ENCODE data around the gene TANGO6.

The TANGO6 gene

GRCh38 chr16:68915589-68915988 is 72.3 kb downstream of the TANGO6 start:
- Mint-ChIP-seq H3K27ac (no peak overlapping the region), H3K4me1 (ENCODE audit: low read depth) (no peaks in the 10 kb centered on the region), H3K9me3 (no peaks in the 10 kb centered on the region), H3K27me3 (no peaks in the 10 kb centered on the region), H3K4me3 (no peak overlapping the region), H3K36me3 (ENCODE audit: low read depth) (peaks cover 70% of the 10 kb centered on the region)
- DNase-seq: no peak

GRCh38 chr16:68917541-68917940 is 74.2 kb downstream of the TANGO6 start:
- Mint-ChIP-seq H3K4me3 (no peak overlapping the region), H3K27me3 (no peaks in the 10 kb centered on the region), H3K4me1 (ENCODE audit: low read depth) (no peaks in the 10 kb centered on the region), H3K27ac (no peak overlapping the region), H3K9me3 (no peaks in the 10 kb centered on the region), H3K36me3 (ENCODE audit: low read depth) (peaks cover 68% of the 10 kb centered on the region)
- no peak for DNase-seq

DNA sequence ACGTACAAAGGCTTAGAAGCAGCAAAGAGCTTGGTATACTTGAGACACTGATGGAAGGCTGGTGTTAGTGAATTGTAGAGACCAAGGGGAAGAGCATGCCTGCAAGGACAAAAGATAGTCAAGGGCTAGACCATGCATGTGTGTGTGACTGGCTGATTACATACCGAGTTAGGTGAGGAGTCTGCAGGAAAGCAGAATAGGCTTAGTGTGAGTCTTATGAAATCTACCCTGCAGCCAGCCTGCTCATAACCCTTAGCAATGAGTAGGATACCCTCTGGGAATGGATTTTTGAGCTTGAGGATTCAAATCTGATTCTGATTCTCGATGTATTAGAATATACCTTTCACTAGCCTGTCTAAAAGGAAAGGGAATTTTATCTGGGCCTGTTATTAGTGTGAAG is 77.0 kb downstream of the TANGO6 start:
- no peaks in the 10 kb centered on the region for H3K4me1 Mint-ChIP-seq (ENCODE audit: low read depth)
- H3K4me3 Mint-ChIP-seq: no peak overlapping the region
- DNase-seq: no peak
- no peak overlapping the region for H3K27ac Mint-ChIP-seq
- H3K27me3 Mint-ChIP-seq: no peaks in the 10 kb centered on the region
- peaks cover 76% of the 10 kb centered on the region for H3K36me3 Mint-ChIP-seq (ENCODE audit: low read depth)
- H3K9me3 Mint-ChIP-seq: no peaks in the 10 kb centered on the region

- H3K4me3 Mint-ChIP-seq: no peak overlapping the region
- peaks cover 74% of the 10 kb centered on the region for H3K36me3 Mint-ChIP-seq (ENCODE audit: low read depth)
- H3K27ac Mint-ChIP-seq: no peak overlapping the region
- H3K4me1 Mint-ChIP-seq (ENCODE audit: low read depth): no peaks in the 10 kb centered on the region
- no peak for DNase-seq
- no peaks in the 10 kb centered on the region for H3K27me3 Mint-ChIP-seq
- no peaks in the 10 kb centered on the region for H3K9me3 Mint-ChIP-seq
These were observed 78.3 kb downstream of the TANGO6 start for GRCh38 chr16:68921637-68922036.

DNA sequence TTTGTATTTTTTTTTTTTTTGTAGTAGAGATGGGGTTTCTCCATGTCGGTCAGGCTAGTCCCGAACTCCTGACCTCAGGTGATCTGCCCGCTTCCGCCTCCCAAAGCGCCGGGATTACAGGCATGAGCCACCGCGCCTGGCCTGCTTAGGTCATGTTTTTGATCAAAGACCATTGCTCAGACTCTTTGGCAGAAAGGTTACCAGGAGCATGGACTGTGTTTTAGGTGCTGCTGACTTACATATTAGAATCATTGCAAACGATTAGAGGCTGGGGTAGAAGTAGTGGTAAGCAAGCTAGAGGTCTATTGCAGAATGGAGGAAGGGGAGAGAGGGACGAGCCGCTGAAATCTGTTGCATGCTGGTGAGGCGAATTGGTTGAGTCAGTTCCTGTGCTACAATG is 79.8 kb downstream of the TANGO6 start:
- Mint-ChIP-seq H3K4me3 (no peak overlapping the region), H3K27ac (no peak overlapping the region), H3K9me3 (no peaks in the 10 kb centered on the region), H3K4me1 (ENCODE audit: low read depth) (no peaks in the 10 kb centered on the region), H3K36me3 (ENCODE audit: low read depth) (peaks cover 74% of the 10 kb centered on the region), H3K27me3 (no peaks in the 10 kb centered on the region)
- no peak for DNase-seq

DNA sequence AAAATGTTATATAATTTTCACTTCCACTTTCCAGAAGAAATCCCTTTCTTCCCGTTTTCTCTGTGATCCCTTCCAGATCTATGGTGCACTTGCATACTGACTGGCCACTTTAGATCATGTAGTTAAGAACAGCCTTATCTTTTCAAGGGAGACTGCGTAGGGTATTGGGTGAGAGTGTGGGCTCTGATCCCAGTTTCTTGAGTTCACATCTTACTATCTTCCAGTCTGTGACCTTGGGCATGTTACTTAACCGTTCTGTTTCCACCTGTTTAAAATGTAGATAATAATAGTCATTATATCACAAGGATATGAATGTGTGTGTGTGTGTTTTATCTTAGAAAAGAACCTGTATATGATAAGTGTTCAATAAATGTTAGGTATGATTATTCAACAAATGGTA is 83.7 kb downstream of the TANGO6 start:
- DNase-seq: no peak
- peaks cover 79% of the 10 kb centered on the region for H3K36me3 Mint-ChIP-seq (ENCODE audit: low read depth)
- H3K27me3 Mint-ChIP-seq: no peaks in the 10 kb centered on the region
- no peaks in the 10 kb centered on the region for H3K4me1 Mint-ChIP-seq (ENCODE audit: low read depth)
- no peak overlapping the region for H3K27ac Mint-ChIP-seq
- H3K9me3 Mint-ChIP-seq: no peaks in the 10 kb centered on the region
- H3K4me3 Mint-ChIP-seq: no peak overlapping the region

DNA sequence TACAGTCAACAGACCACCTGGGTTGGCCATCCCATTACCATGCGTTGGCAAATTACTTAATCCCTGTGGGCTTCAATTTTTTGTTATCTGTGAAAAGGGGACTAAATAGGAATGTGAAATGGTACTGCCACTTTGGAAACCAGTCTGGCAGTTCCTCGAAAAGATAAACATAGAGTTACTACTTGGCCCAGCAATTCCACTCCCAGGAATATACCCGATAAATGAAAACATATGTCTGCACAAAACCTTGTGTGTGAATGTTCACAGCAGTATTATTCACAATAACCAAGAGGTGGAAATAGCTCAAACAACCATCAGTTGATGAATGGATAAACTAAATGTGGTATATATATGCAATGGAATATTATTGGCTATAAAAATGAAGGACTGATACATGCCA is 87.9 kb downstream of the TANGO6 start:
- Mint-ChIP-seq H3K36me3 (ENCODE audit: low read depth) (peaks cover 80% of the 10 kb centered on the region), H3K27me3 (no peaks in the 10 kb centered on the region), H3K4me3 (no peak overlapping the region), H3K9me3 (no peaks in the 10 kb centered on the region), H3K27ac (no peak overlapping the region), H3K4me1 (ENCODE audit: low read depth) (no peaks in the 10 kb centered on the region)
- no peak for DNase-seq

GRCh38 chr16:68934402-68934801 is 91.1 kb downstream of the TANGO6 start:
- no peaks in the 10 kb centered on the region for H3K4me1 Mint-ChIP-seq (ENCODE audit: low read depth)
- H3K4me3 Mint-ChIP-seq: no peak overlapping the region
- H3K9me3 Mint-ChIP-seq: no peaks in the 10 kb centered on the region
- peaks cover 78% of the 10 kb centered on the region for H3K36me3 Mint-ChIP-seq (ENCODE audit: low read depth)
- DNase-seq: no peak
- H3K27me3 Mint-ChIP-seq: no peaks in the 10 kb centered on the region
- no peak overlapping the region for H3K27ac Mint-ChIP-seq

DNA sequence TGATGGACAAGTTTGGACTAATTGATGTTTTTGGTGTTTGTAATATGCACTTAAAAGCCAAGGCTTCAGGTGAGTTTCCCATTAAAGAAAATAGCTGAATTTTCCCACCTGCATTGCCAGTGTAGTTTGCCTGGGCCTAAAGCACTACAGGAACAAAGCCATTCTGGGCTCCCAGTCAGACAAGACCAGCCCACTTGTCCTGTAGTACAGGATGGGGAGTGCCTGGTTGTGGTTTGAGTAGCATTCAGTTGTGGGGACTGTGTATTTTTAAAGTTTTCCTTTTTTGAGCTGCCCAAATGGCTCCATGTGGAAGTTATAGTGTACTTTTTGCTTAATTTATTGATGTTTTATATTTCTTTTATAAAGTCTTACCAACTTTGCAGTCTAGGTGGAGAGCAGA is 91.7 kb downstream of the TANGO6 start:
- no peak overlapping the region for H3K4me3 Mint-ChIP-seq
- peaks cover 76% of the 10 kb centered on the region for H3K36me3 Mint-ChIP-seq (ENCODE audit: low read depth)
- no peaks in the 10 kb centered on the region for H3K27me3 Mint-ChIP-seq
- no peaks in the 10 kb centered on the region for H3K9me3 Mint-ChIP-seq
- no peak for DNase-seq
- H3K27ac Mint-ChIP-seq: no peak overlapping the region
- H3K4me1 Mint-ChIP-seq (ENCODE audit: low read depth): no peaks in the 10 kb centered on the region

- no peak overlapping the region for H3K27ac Mint-ChIP-seq
- H3K4me3 Mint-ChIP-seq: no peak overlapping the region
- DNase-seq: no peak
- H3K4me1 Mint-ChIP-seq (ENCODE audit: low read depth): no peaks in the 10 kb centered on the region
- H3K9me3 Mint-ChIP-seq: no peaks in the 10 kb centered on the region
- H3K27me3 Mint-ChIP-seq: no peaks in the 10 kb centered on the region
- peaks cover 76% of the 10 kb centered on the region for H3K36me3 Mint-ChIP-seq (ENCODE audit: low read depth)
These were observed 93.7 kb downstream of the TANGO6 start for GRCh38 chr16:68936736-68937631.

- peaks cover 10% of the 10 kb centered on the region for H3K9me3 Mint-ChIP-seq
- H3K36me3 Mint-ChIP-seq (ENCODE audit: low read depth): peaks cover 70% of the 10 kb centered on the region
- no peak overlapping the region for H3K4me3 Mint-ChIP-seq
- no peak for DNase-seq
- no peak overlapping the region for H3K27ac Mint-ChIP-seq
- no peaks in the 10 kb centered on the region for H3K4me1 Mint-ChIP-seq (ENCODE audit: low read depth)
- no peaks in the 10 kb centered on the region for H3K27me3 Mint-ChIP-seq
These were observed 96.5 kb downstream of the TANGO6 start for GRCh38 chr16:68939692-68940320.

DNA sequence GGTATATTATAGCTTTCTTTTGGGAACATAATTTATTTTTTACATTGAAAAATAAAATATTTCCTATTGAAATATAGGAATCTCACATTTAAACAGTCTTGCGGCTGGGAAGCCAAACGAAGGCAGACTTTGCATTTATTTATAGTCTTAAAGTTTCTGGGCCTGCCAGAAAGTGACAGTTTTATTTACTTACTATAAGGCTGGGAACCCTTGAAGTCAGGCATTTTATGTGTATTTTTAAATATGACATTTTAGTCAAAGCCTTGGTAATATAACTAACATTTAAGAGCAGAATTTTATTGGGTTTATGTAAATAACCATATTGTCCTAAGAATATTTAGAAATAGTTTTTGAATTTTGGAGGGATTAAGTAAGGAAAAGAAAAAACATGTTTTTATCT is 97.5 kb downstream of the TANGO6 start:
- H3K36me3 Mint-ChIP-seq (ENCODE audit: low read depth): peaks cover 73% of the 10 kb centered on the region
- DNase-seq: no peak
- no peak overlapping the region for H3K4me3 Mint-ChIP-seq
- H3K27ac Mint-ChIP-seq: no peak overlapping the region
- H3K27me3 Mint-ChIP-seq: no peaks in the 10 kb centered on the region
- H3K9me3 Mint-ChIP-seq: peaks cover 10% of the 10 kb centered on the region
- no peaks in the 10 kb centered on the region for H3K4me1 Mint-ChIP-seq (ENCODE audit: low read depth)

DNA sequence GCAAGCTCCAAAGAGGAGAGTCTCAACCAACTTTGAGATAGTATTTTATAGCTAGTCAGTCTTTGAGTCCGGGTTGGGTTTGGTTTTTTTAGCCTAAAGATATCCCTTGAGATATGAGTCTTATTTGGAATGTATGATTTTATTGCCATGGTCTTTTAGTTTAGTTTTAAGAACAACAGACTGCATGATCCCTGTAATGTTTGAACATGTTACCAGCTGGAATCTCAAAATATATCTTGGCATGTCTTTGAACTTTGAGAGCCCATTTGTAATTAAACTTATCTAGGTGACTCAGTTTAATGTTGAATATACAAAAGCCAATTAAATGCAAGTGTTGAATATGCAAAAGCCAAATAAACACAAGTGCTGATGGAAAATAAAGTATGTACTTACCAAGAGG is 100.6 kb downstream of the TANGO6 start:
- no peak overlapping the region for H3K4me3 Mint-ChIP-seq
- peaks cover 10% of the 10 kb centered on the region for H3K9me3 Mint-ChIP-seq
- H3K27me3 Mint-ChIP-seq: no peaks in the 10 kb centered on the region
- no peak for DNase-seq
- peaks cover 64% of the 10 kb centered on the region for H3K36me3 Mint-ChIP-seq (ENCODE audit: low read depth)
- no peaks in the 10 kb centered on the region for H3K4me1 Mint-ChIP-seq (ENCODE audit: low read depth)
- no peak overlapping the region for H3K27ac Mint-ChIP-seq

GRCh38 chr16:68948230-68948910 is 105.0 kb downstream of the TANGO6 start:
- Mint-ChIP-seq H3K4me1 (ENCODE audit: low read depth) (no peaks in the 10 kb centered on the region), H3K4me3 (no peak overlapping the region), H3K36me3 (ENCODE audit: low read depth) (peaks cover 49% of the 10 kb centered on the region), H3K27ac (no peak overlapping the region), H3K27me3 (no peaks in the 10 kb centered on the region), H3K9me3 (peaks cover 10% of the 10 kb centered on the region)
- no peak for DNase-seq
